Fibroblast of lung (primary cell): ENCODE measurements around the gene MPL. TPM values are rescaled to one million over a fixed set of nuclear protein-coding genes. Genes with fewer than 3 reads are reported as not detected.
A peak's percentile ranks its signal among the peaks of the same experiment; 100 is the strongest.

Experiments
- DNase-seq, 2 donors: peaks; one replicate each; pipeline versions ENCODE4 v3.0.0 to v3.0.0-alpha.2; 2010; ENCODE audit warnings: low read depth in 2 of 2
- H2AFZ ChIP-seq: 2 replicates; pipeline ENCODE4 v1.5.1; 2012; ENCODE audit warnings: low read length, control low read depth, inconsistent platforms
- H3K27ac ChIP-seq: 2 replicates; pipeline ENCODE4 v1.5.1; 2011; ENCODE audit warnings: low read length, control low read depth; ENCODE audit not compliant: insufficient read depth
- H3K27me3 ChIP-seq: 2 replicates; pipeline ENCODE4 v1.5.1; 2011; ENCODE audit warnings: mild to moderate bottlenecking, low read length; ENCODE audit not compliant: control insufficient read depth, insufficient read depth
- H3K36me3 ChIP-seq: 2 replicates; pipeline ENCODE4 v1.5.1; 2011; ENCODE audit warnings: low read length; ENCODE audit not compliant: control insufficient read depth, insufficient read depth
- H3K4me1 ChIP-seq: 2 replicates; pipeline ENCODE4 v1.5.1; 2011; ENCODE audit warnings: low read length; ENCODE audit not compliant: control insufficient read depth, insufficient read depth; ENCODE audit errors: extremely low read depth
- H3K4me2 ChIP-seq: 2 replicates; pipeline ENCODE4 v1.5.1; 2011; ENCODE audit warnings: low read length, control low read depth; ENCODE audit not compliant: insufficient read depth; ENCODE audit errors: extremely low read depth
- H3K4me3 ChIP-seq, 4 experiments: fragments of 200-600 bp in 1 of 4; sonication (generic) in 1 of 4; replicated peaks in 1 of 4; 2 replicates each; pipeline ENCODE4 v1.5.1; 2011 to 2016; ENCODE audit warnings: low read length in 4 of 4, low read depth in 3 of 4, mild to moderate bottlenecking in 3 of 4, control low read depth in 2 of 4, inconsistent platforms in 1 of 4, mixed read lengths in 1 of 4; ENCODE audit not compliant: insufficient read depth in 1 of 4; ENCODE audit errors: control extremely low read depth in 1 of 4
- H3K79me2 ChIP-seq: 2 replicates; pipeline ENCODE4 v1.5.1; 2012; ENCODE audit warnings: mild to moderate bottlenecking, low read length, inconsistent platforms; ENCODE audit not compliant: control insufficient read depth, insufficient read depth
- H3K9ac ChIP-seq: 2 replicates; pipeline ENCODE4 v1.5.1; 2011; ENCODE audit warnings: mild to moderate bottlenecking, low read length, control low read depth; ENCODE audit not compliant: insufficient read depth
- H3K9me3 ChIP-seq: 2 replicates; pipeline ENCODE4 v1.5.1; 2012; ENCODE audit warnings: low read depth, low read length; ENCODE audit not compliant: control insufficient read depth, insufficient read depth
- H4K20me1 ChIP-seq: 2 replicates; pipeline ENCODE4 v1.5.1; 2011; ENCODE audit warnings: low read length; ENCODE audit not compliant: control insufficient read depth, insufficient read depth; ENCODE audit errors: extremely low read depth
- CTCF ChIP-seq, 2 donors: IDR thresholded peaks in 1 of 2; conservative IDR thresholded peaks in 1 of 2; 1 replicate in 1 of 2; 2 replicates in 1 of 2; pipeline ENCODE4 v1.5.1; 2011 to 2012; ENCODE audit warnings: low read length in 2 of 2, control low read depth in 1 of 2, inconsistent platforms in 1 of 2, low read depth in 1 of 2, mild to moderate bottlenecking in 1 of 2
- EZH2 ChIP-seq: IDR thresholded peaks from 2 replicates; pipeline ENCODE4 v1.5.1; 2012; ENCODE audit warnings: low read length, control low read depth, mild to moderate bottlenecking; ENCODE audit errors: missing control alignments
- polyA plus RNA-seq, 2 donors: library from polyadenylated mRNA; depleted of rRNA in 1 of 2; stranded (reverse) in 1 of 2; unstranded in 1 of 2; fragments of >200 nt; gene quantifications; 2 replicates each; pipeline ENCODE4 v1.2.1, GENCODE V29; 2011 to 2012; ENCODE audit warnings: missing spikeins in 1 of 2
- total RNA-seq: library from RNA; depleted of rRNA; stranded (reverse); fragments of >200 nt; gene quantifications from 2 replicates; pipeline ENCODE4 v1.2.1, GENCODE V29; 2014

Gene MPL
- total and polyA plus RNA-seq, 2 donors (not counting 1 experiment from before 2014, with no cell fraction given): not detected

GRCh38 chr1:43389326-43390313, 52.0 kb downstream of the MPL start, which contains the start of the genes MED8 and SZT2:
TSS of gene MED8 (minus strand) at chr1:43389800. CDS start at chr1:43389764, 36 bp downstream.
TSS of gene SZT2 (plus strand) at chr1:43389899. CDS start at chr1:43389969, 70 bp downstream.
- peak within 1 kb of the TSS; percentile 85 for H3K27ac ChIP-seq
- H3K9me3 ChIP-seq: no peaks in the 10 kb centered on the region
- H3K36me3 ChIP-seq: peaks cover 12% of the 10 kb centered on the region
- no peaks in the 10 kb centered on the region for H3K27me3 ChIP-seq
- no peaks in the 10 kb centered on the region for H4K20me1 ChIP-seq
- peak within 1 kb of the TSS; percentile 71 for H3K9ac ChIP-seq
- H3K4me3 ChIP-seq: peak within 1 kb of the TSS; percentile 56 to 96 (median 84)
- TF ChIP-seq EZH2: no peak
- TF ChIP-seq CTCF (conservative IDR thresholded peaks at IDR 0.05 in 1 of 2, IDR thresholded peaks at IDR 0.05 in 1 of 2; ENCODE audit: low read depth in 1 of 2, low read length in 2 of 2): no peak
- peak within 1 kb of the TSS; percentile 93 for H3K4me2 ChIP-seq
- peak; percentile 89 to 95 for DNase-seq
- H3K79me2 ChIP-seq: peaks cover 45% of the 10 kb centered on the region
- H3K4me1 ChIP-seq: peaks cover 6% of the 10 kb centered on the region
- peak within 1 kb of the TSS; percentile 86 for H2AFZ ChIP-seq

- Histone ChIP-seq H2AFZ (no peak overlapping the region), H3K4me3 (no peak overlapping the region), H3K27ac (no peak overlapping the region), H3K79me2 (peaks cover 36% of the 10 kb centered on the region), H3K9ac (no peak overlapping the region), H3K36me3 (no peaks in the 10 kb centered on the region), H3K9me3 (no peaks in the 10 kb centered on the region), H3K27me3 (no peaks in the 10 kb centered on the region), H3K4me2 (no peak overlapping the region), H4K20me1 (no peaks in the 10 kb centered on the region), H3K4me1 (peaks cover 5% of the 10 kb centered on the region)
- TF ChIP-seq EZH2 (no peak), CTCF (conservative IDR thresholded peaks at IDR 0.05 in 1 of 2, IDR thresholded peaks at IDR 0.05 in 1 of 2; ENCODE audit: low read depth in 1 of 2, low read length in 2 of 2) (no peak)
- DNase-seq: no peak
These were observed 55.1 kb downstream of the MPL start for GRCh38 chr1:43392702-43393101.

GRCh38 chr1:43395523-43395922, 57.9 kb downstream of the MPL start:
- Histone ChIP-seq H3K36me3 (no peaks in the 10 kb centered on the region), H2AFZ (no peak overlapping the region), H3K9me3 (no peaks in the 10 kb centered on the region), H3K4me1 (no peaks in the 10 kb centered on the region), H3K9ac (no peak overlapping the region), H4K20me1 (no peaks in the 10 kb centered on the region), H3K4me2 (no peak overlapping the region), H3K79me2 (peaks cover 9% of the 10 kb centered on the region), H3K27ac (no peak overlapping the region), H3K4me3 (no peak overlapping the region), H3K27me3 (no peaks in the 10 kb centered on the region)
- TF ChIP-seq EZH2: no peak
- TF ChIP-seq CTCF (conservative IDR thresholded peaks at IDR 0.05 in 1 of 2, IDR thresholded peaks at IDR 0.05 in 1 of 2; ENCODE audit: low read depth in 1 of 2, low read length in 2 of 2): no peak
- DNase-seq: no peak
